Suprapubic skin (tissue), 4 donors: Measurements from ENCODE around the gene BMP2K. TPM values are rescaled to one million over a fixed set of nuclear protein-coding genes. Genes with fewer than 3 reads are reported as not detected.

Experiments
- DNase-seq, 2 donors: peaks; one replicate each; pipeline ENCODE4 v3.0.0-alpha.2; 2019; ENCODE audit warnings: low spot score in 2 of 2
- H3K27ac ChIP-seq: fragments of 200-600 bp; sonication (generic); one replicate; pipeline ENCODE4 v1.5.1; 2019
- H3K27me3 ChIP-seq: fragments of 200-600 bp; sonication (generic); one replicate; pipeline ENCODE4 v1.5.1; 2019
- H3K36me3 ChIP-seq: fragments of 200-600 bp; sonication (generic); one replicate; pipeline ENCODE4 v1.5.1; 2019
- H3K4me1 ChIP-seq: fragments of 200-600 bp; sonication (generic); one replicate; pipeline ENCODE4 v1.5.1; 2019
- H3K4me3 ChIP-seq: fragments of 200-600 bp; sonication (generic); one replicate; pipeline ENCODE4 v1.5.1; 2019; ENCODE audit warnings: mild to moderate bottlenecking
- H3K9me3 ChIP-seq: fragments of 200-600 bp; sonication (generic); one replicate; pipeline ENCODE4 v1.5.1; 2019
- EP300 ChIP-seq: sonication (generic); formaldehyde crosslinking; IDR thresholded peaks from one replicate; pipeline ENCODE4 v1.6.1; 2017; ENCODE audit warnings: antibody characterized with exemption
- POLR2A ChIP-seq, 2 donors: fragments of 450-650 bp; IDR thresholded peaks; one replicate each; pipeline ENCODE4 v1.6.1; 2017; ENCODE audit warnings: antibody characterized with exemption in 2 of 2, mild to moderate bottlenecking in 2 of 2, moderate library complexity in 2 of 2
- POLR2AphosphoS5 ChIP-seq, 3 donors: sonication (generic); formaldehyde crosslinking; IDR thresholded peaks; one replicate each; pipeline ENCODE4 v1.6.1; 2017; ENCODE audit warnings: antibody characterized with exemption in 3 of 3
- WGBS: methylation state at CpG from one replicate; pipeline ENCODE4 v1.1.5; 2018; 5-methylcytosine and 5-hydroxymethylcytosine counted together
- total RNA-seq, 4 donors: library from RNA; depleted of rRNA; stranded (reverse); fragments of >200 nt; gene quantifications; one replicate each; pipeline ENCODE4 v1.1.0, GENCODE V29; 2016
- TF ChIP-seq, protein P1 (sequence below), 2 donors: fragments of 200-600 bp in 1 of 2; fragments of 450-650 bp in 1 of 2; sonication (generic) in 1 of 2; IDR thresholded peaks; one replicate each; pipeline ENCODE4 v1.5.1; 2016 to 2019; ENCODE audit warnings: antibody characterized with exemption in 2 of 2, mild to moderate bottlenecking in 1 of 2, moderate library complexity in 1 of 2

BMP2K gene
- total RNA-seq, 4 donors from 2014 or later, result 29.7 to 79.1 (median 34.2) TPM

GRCh38 chr4:78767350-78767749 lies 8.8 kb upstream of the BMP2K start:
- no peak overlapping the region for H3K4me3 ChIP-seq
- H3K9me3 ChIP-seq, result no peaks in the 10 kb centered on the region
- H3K27ac ChIP-seq, result no peak overlapping the region
- no peaks in the 10 kb centered on the region for H3K27me3 ChIP-seq
- H3K36me3 ChIP-seq, result no peaks in the 10 kb centered on the region
- TF ChIP-seq POLR2A (IDR thresholded peaks at IDR 0.05), result no peak
- TF ChIP-seq EP300, result no peak
- TF ChIP-seq POLR2AphosphoS5 (IDR thresholded peaks at IDR 0.05), result no peak
- TF ChIP-seq, protein P1, sequence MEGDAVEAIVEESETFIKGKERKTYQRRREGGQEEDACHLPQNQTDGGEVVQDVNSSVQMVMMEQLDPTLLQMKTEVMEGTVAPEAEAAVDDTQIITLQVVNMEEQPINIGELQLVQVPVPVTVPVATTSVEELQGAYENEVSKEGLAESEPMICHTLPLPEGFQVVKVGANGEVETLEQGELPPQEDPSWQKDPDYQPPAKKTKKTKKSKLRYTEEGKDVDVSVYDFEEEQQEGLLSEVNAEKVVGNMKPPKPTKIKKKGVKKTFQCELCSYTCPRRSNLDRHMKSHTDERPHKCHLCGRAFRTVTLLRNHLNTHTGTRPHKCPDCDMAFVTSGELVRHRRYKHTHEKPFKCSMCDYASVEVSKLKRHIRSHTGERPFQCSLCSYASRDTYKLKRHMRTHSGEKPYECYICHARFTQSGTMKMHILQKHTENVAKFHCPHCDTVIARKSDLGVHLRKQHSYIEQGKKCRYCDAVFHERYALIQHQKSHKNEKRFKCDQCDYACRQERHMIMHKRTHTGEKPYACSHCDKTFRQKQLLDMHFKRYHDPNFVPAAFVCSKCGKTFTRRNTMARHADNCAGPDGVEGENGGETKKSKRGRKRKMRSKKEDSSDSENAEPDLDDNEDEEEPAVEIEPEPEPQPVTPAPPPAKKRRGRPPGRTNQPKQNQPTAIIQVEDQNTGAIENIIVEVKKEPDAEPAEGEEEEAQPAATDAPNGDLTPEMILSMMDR (IDR thresholded peaks at IDR 0.05), result no peak
- peaks cover 10% of the 10 kb centered on the region for H3K4me1 ChIP-seq
- DNase-seq, result no peak

DNA sequence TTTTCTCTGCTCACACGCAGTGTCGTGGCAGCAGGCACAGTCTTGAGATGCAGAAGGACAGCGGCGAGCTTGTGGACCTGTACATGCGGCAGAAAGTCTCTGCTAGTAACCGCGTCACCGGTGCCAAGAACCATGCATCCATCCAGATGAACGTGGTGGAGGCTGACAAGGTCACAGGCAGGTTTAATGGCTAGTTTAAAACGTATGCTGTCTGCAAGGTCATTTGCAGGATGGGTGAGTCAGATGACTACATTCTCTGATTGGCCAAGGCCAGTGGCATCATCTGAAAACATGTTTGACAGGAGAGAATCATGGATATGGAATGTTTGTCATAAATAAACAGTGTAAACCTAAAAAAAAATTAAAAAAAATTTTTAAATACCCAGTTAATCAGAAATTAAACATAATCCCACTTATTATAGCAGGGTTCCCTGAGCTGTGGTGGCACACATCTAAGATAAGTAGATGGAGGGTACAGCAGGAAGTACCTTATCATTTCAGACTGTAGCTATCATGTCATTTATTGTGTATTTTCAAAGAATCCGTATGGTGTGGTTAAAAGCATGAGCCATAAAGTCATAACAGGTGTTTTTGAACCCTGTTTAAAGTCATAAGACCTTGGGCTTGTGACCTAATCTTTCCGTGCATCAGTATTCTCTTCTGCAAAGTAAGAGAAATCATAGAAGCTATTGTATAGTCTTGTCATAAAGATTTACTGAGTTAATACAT lies 7.5 kb upstream of the BMP2K start:
- 76% methylated on average over 12 of the region's 12 CpGs for WGBS
- Histone ChIP-seq H3K27ac (no peak overlapping the region), H3K4me3 (no peak overlapping the region), H3K9me3 (no peaks in the 10 kb centered on the region), H3K27me3 (no peaks in the 10 kb centered on the region), H3K36me3 (no peaks in the 10 kb centered on the region), H3K4me1 (peaks cover 10% of the 10 kb centered on the region)
- no peak for DNase-seq
- TF ChIP-seq POLR2A (IDR thresholded peaks at IDR 0.05) (no peak), POLR2AphosphoS5 (IDR thresholded peaks at IDR 0.05) (no peak), EP300 (no peak)
- TF ChIP-seq, protein P1 (IDR thresholded peaks at IDR 0.05), result no peak

- WGBS, result 91% methylated on average over 3 of the region's 3 CpGs
- Histone ChIP-seq H3K27me3 (no peaks in the 10 kb centered on the region), H3K4me1 (peaks cover 10% of the 10 kb centered on the region), H3K4me3 (no peak overlapping the region), H3K27ac (no peak overlapping the region), H3K9me3 (no peaks in the 10 kb centered on the region), H3K36me3 (no peaks in the 10 kb centered on the region)
- TF ChIP-seq, protein P1 (IDR thresholded peaks at IDR 0.05), result no peak
- TF ChIP-seq EP300, result no peak
- TF ChIP-seq POLR2A (IDR thresholded peaks at IDR 0.05), result no peak
- no peak for TF ChIP-seq POLR2AphosphoS5 (IDR thresholded peaks at IDR 0.05)
- DNase-seq, result no peak
Observed at GRCh38 chr4:78770091-78770642, 6.0 kb upstream of the BMP2K start.

DNA sequence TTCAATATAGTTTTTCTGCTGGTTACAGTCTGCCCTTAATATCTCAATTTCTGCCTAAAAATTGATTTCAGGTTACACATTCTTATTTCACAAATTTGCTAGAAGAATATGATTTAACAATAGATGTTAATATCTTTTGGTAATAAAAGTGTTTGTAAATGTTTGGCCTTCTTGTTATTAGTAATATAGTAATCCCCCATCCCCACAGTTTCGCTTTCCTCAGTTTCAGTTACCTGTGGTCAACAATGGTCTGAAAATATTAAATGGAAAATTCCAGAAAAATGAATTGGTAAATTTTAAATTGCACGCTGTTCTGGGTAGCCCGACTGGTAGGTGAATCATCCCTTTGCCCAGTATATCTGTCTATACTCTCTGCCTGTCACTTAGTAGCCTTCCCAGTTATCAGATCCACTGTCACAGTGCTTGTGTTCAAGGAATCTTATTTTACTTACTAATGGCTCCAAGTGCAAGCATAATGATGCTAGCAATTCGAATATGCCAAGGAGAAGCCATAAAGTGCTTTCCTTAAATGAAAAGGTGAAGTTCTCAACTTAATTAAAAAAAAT lies 3.5 kb upstream of the BMP2K start:
- no peak for DNase-seq
- H3K36me3 ChIP-seq, result no peaks in the 10 kb centered on the region
- H3K27ac ChIP-seq, result no peak overlapping the region
- no peaks in the 10 kb centered on the region for H3K9me3 ChIP-seq
- TF ChIP-seq EP300 (no peak), POLR2AphosphoS5 (IDR thresholded peaks at IDR 0.05) (no peak), POLR2A (IDR thresholded peaks at IDR 0.05) (no peak)
- TF ChIP-seq, protein P1 (IDR thresholded peaks at IDR 0.05), result no peak
- H3K27me3 ChIP-seq, result no peaks in the 10 kb centered on the region
- peaks cover 8% of the 10 kb centered on the region for H3K4me1 ChIP-seq
- H3K4me3 ChIP-seq, result no peak overlapping the region
- WGBS, result 86% methylated on average over 4 of the region's 4 CpGs

DNA sequence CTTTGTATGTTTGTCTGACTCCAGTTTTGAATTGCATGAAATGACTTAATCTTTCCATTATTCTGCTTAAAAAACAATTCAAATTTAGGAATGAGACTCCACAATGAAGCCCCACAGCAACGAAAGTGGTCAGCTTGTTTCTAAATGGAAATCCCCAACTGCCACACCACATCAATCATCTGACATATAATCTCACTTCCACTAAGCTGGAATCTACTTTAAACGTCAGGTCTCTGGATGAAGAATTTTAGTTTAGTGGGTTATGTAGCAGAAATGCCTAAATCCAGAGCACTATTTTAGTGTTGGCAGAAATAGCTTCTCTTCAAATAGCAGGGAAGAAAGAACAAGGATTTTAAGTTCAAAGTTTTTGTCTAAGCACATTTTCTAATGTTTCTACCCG lies 1.7 kb upstream of the BMP2K start:
- H3K27me3 ChIP-seq, result no peaks in the 10 kb centered on the region
- H3K4me1 ChIP-seq, result peaks cover 23% of the 10 kb centered on the region
- H3K9me3 ChIP-seq, result no peaks in the 10 kb centered on the region
- 60% methylated on average over 3 of the region's 3 CpGs for WGBS
- no peak overlapping the region for H3K27ac ChIP-seq
- TF ChIP-seq POLR2A (IDR thresholded peaks at IDR 0.05) (no peak), EP300 (no peak), POLR2AphosphoS5 (IDR thresholded peaks at IDR 0.05) (no peak)
- TF ChIP-seq, protein P1 (IDR thresholded peaks at IDR 0.05), result no peak
- DNase-seq, result no peak
- no peak overlapping the region for H3K4me3 ChIP-seq
- H3K36me3 ChIP-seq, result no peaks in the 10 kb centered on the region
